Measurements from ENCODE around the gene HIVEP3. TPM values are rescaled to one million over a fixed set of nuclear protein-coding genes. Genes with fewer than 3 reads are reported as not detected.

HIVEP3 gene
- total RNA-seq, 1 experiment from 2014 or later, result 11.0 TPM

DNA sequence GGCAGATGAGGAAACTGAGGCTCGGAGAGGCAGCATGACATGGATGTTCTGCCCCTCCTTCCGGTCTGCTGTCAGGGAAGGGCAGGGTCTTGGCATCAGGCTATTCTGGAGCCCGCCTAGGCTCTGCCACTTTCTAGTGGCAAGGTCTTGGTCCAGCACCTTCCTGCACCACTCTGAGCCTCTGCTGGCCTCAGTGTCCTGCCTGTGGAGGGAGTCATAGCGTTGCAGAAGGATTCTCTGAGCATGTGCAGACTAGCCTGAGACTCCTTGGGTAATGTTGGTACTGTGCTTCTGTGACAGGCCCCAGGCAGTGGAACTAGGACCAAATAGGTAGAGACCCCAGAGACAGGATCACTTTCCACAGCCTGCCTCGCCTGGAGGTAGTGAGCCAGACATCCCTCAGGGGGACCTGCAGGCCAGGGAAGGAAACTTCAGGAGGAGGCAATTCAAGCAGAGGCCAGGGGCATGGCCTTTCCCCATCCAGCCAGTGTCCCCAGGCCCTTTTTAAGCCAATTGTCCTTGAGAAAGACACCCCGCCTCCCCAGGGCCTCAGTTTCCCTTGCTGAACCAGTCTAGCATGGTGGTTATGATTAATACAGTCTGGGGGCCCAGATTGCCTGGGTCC lies 444.9 kb downstream of the HIVEP3 start:
- Histone ChIP-seq H3K4me3 (no peak overlapping the region), H3K79me2 (ENCODE audit: low read depth) (no peaks in the 10 kb centered on the region), H3K9me3 (ENCODE audit: insufficient read depth, low read depth) (no peaks in the 10 kb centered on the region), H3K27ac (no peak overlapping the region), H3F3A (ENCODE audit: insufficient read depth, low read depth) (no peaks in the 10 kb centered on the region; the same call in 1 of the 2 replicates), H4K20me1 (ENCODE audit: insufficient read depth) (no peaks in the 10 kb centered on the region), H3K4me2 (peak overlapping the region; percentile 35), H3K9me2 (ENCODE audit: insufficient read depth) (no peaks in the 10 kb centered on the region), H3K4me1 (replicated peaks; ENCODE audit: insufficient read depth) (peaks cover 52% of the 10 kb centered on the region), H2AFZ (no peak overlapping the region), H3K27me3 (ENCODE audit: insufficient read depth, low read depth) (no peaks in the 10 kb centered on the region), H3K36me3 (ENCODE audit: low read depth) (no peaks in the 10 kb centered on the region)
- POLR2A ChIA-PET (ENCODE audit: unreplicated experiment), result interaction anchor here (0.7 kb wide), 1 partner anchor 19 kb away, joined by 3 read pairs; no protein-coding TSS in a partner anchor
- no peak for TF ChIP-seq EZH2 (IDR thresholded peaks at IDR 0.05; ENCODE audit: low read depth)
- TF ChIP-seq, protein P1, sequence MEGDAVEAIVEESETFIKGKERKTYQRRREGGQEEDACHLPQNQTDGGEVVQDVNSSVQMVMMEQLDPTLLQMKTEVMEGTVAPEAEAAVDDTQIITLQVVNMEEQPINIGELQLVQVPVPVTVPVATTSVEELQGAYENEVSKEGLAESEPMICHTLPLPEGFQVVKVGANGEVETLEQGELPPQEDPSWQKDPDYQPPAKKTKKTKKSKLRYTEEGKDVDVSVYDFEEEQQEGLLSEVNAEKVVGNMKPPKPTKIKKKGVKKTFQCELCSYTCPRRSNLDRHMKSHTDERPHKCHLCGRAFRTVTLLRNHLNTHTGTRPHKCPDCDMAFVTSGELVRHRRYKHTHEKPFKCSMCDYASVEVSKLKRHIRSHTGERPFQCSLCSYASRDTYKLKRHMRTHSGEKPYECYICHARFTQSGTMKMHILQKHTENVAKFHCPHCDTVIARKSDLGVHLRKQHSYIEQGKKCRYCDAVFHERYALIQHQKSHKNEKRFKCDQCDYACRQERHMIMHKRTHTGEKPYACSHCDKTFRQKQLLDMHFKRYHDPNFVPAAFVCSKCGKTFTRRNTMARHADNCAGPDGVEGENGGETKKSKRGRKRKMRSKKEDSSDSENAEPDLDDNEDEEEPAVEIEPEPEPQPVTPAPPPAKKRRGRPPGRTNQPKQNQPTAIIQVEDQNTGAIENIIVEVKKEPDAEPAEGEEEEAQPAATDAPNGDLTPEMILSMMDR (conservative IDR thresholded peaks at IDR 0.05), result no peak
- CTCF ChIA-PET, result interaction anchor here (2.3 kb wide), 1 partner anchor 18 kb away, joined by 7 read pairs; no protein-coding TSS in a partner anchor
- no TSS peak for BruUV-seq (replicated peaks)
- no peak for DNase-seq
- intact Hi-C loops (cut with micrococcal nuclease; ENCODE audit: unreplicated experiment), result no loop called here

DNA sequence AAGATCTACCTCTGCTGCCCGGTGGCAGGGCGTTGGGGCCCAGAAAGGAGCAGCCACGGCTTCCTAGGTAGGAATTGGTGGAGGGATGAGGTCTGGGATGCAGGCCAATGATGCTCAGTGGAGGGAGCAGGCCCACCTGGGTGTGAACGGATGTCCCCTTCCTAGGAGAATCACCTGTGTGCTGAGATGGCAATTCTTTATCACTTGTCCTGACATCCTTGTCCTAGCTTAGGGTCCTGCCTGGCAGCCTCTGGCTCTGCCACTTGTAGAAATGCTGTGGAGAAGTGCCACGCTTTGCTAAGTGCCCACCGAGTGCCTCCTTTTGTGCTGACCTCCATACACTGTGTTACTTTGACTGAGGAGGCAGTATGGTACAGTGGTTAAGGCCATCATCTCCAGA lies 447.1 kb downstream of the HIVEP3 start:
- POLR2A ChIA-PET (ENCODE audit: unreplicated experiment), result no interaction called here
- intact Hi-C loops (cut with micrococcal nuclease; ENCODE audit: unreplicated experiment), result no loop called here
- CTCF ChIA-PET, result no interaction called here
- Histone ChIP-seq H3K79me2 (ENCODE audit: low read depth) (no peaks in the 10 kb centered on the region), H3K4me3 (no peak overlapping the region), H3K4me1 (replicated peaks; ENCODE audit: insufficient read depth) (peaks cover 65% of the 10 kb centered on the region), H3K4me2 (no peak overlapping the region), H3K27ac (no peak overlapping the region), H2AFZ (no peak overlapping the region), H3K9me3 (ENCODE audit: insufficient read depth, low read depth) (no peaks in the 10 kb centered on the region), H3K9me2 (ENCODE audit: insufficient read depth) (no peaks in the 10 kb centered on the region), H3F3A (ENCODE audit: insufficient read depth, low read depth) (peaks cover 14% of the 10 kb centered on the region), H4K20me1 (ENCODE audit: insufficient read depth) (no peaks in the 10 kb centered on the region), H3K36me3 (ENCODE audit: low read depth) (no peaks in the 10 kb centered on the region), H3K27me3 (ENCODE audit: insufficient read depth, low read depth) (no peaks in the 10 kb centered on the region)
- no TSS peak for BruUV-seq (replicated peaks)
- no peak for DNase-seq
- TF ChIP-seq, protein P1 (conservative IDR thresholded peaks at IDR 0.05), result no peak
- TF ChIP-seq EZH2 (IDR thresholded peaks at IDR 0.05; ENCODE audit: low read depth), result no peak

DNA sequence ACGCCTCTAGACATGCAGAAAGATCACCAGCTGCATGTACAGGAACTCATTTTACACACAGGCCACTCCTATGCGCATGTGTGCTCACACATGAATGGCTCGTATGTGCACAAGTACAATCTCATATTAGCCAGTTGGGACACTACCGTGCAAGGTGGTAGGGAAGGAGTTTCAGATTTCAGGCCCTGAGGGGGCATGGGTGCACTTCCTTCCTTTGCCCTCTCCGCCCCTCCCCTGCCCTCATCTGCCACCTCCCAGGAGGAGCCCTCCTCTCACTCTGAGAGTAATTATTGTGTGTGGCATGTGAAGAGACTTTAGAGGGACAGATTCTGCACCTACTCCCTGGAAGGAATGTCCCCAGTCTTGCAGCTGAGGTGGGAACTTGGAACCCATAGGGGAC lies 449.0 kb downstream of the HIVEP3 start:
- POLR2A ChIA-PET (ENCODE audit: unreplicated experiment), result no interaction called here

More for the DNA sequence above, 449.0 kb downstream of the HIVEP3 start:
- intact Hi-C loops (cut with micrococcal nuclease; ENCODE audit: unreplicated experiment), result no loop called here
- no TSS peak for BruUV-seq (replicated peaks)
- TF ChIP-seq EZH2 (IDR thresholded peaks at IDR 0.05; ENCODE audit: low read depth), result no peak
- TF ChIP-seq, protein P1 (conservative IDR thresholded peaks at IDR 0.05), result no peak
- Histone ChIP-seq H3K4me1 (replicated peaks; ENCODE audit: insufficient read depth) (peaks cover 45% of the 10 kb centered on the region), H3K27me3 (ENCODE audit: insufficient read depth, low read depth) (no peaks in the 10 kb centered on the region), H3K36me3 (ENCODE audit: low read depth) (no peaks in the 10 kb centered on the region), H3K9me3 (ENCODE audit: insufficient read depth, low read depth) (no peaks in the 10 kb centered on the region), H3K4me3 (no peak overlapping the region), H3K27ac (no peak overlapping the region), H4K20me1 (ENCODE audit: insufficient read depth) (no peaks in the 10 kb centered on the region), H3K4me2 (peak overlapping the region; percentile 48), H3K79me2 (ENCODE audit: low read depth) (no peaks in the 10 kb centered on the region), H3K9me2 (ENCODE audit: insufficient read depth) (no peaks in the 10 kb centered on the region), H2AFZ (no peak overlapping the region), H3F3A (ENCODE audit: insufficient read depth, low read depth) (peaks cover 14% of the 10 kb centered on the region)
- CTCF ChIA-PET, result no interaction called here
- DNase-seq, result peak; percentile 58 to 63
